Body of pancreas (tissue), 4 donors: ENCODE measurements around the gene POU3F2. TPM values are rescaled to one million over a fixed set of nuclear protein-coding genes. Genes with fewer than 3 reads are reported as not detected.
A peak's percentile ranks its signal among the peaks of the same experiment; 100 is the strongest.

Experiments
- ATAC-seq: fragments of 150-250 bp; one replicate; pipeline ENCODE4 v1.9.1; 2016
- DNase-seq, 4 donors: peaks; one replicate each; pipeline ENCODE4 v3.0.0-alpha.2; 2019
- H3K27ac ChIP-seq, 4 donors: fragments of 200-600 bp; sonication (generic); 1 replicate in 3 of 4; 2 replicates in 1 of 4; pipeline versions ENCODE4 v1.5.1 to v1.6.1; 2016 to 2019; ENCODE audit warnings: mild to moderate bottlenecking in 1 of 4, mixed read lengths in 1 of 4, moderate library complexity in 1 of 4
- H3K27me3 ChIP-seq, 2 donors: fragments of 200-600 bp; sonication (generic); one replicate each; pipeline ENCODE4 v1.6.0; 2016; ENCODE audit warnings: mild to moderate bottlenecking in 1 of 2
- H3K36me3 ChIP-seq, 2 donors: fragments of 200-600 bp; sonication (generic); replicated peaks in 1 of 2; 2 replicates each; pipeline ENCODE4 v1.5.1; 2016; ENCODE audit warnings: low read depth in 2 of 2; ENCODE audit not compliant: insufficient read depth in 1 of 2
- H3K4me1 ChIP-seq: fragments of 200-600 bp; sonication (generic); one replicate; pipeline ENCODE4 v1.6.0; 2016
- H3K4me3 ChIP-seq, 2 donors: fragments of 200-600 bp; sonication (generic); 1 replicate in 1 of 2; 2 replicates in 1 of 2; pipeline ENCODE4 v1.5.1; 2016 to 2019
- H3K9me3 ChIP-seq, 3 donors: fragments of 200-600 bp; sonication (generic); 1 replicate in 2 of 3; 2 replicates in 1 of 3; pipeline ENCODE4 v1.5.1; 2016
- CTCF ChIP-seq, 7 experiments: fragments of 450-650 bp in 4 of 7; fragments of 200-600 bp in 3 of 7; sonication (generic) in 3 of 7; IDR thresholded peaks; one replicate each; pipeline ENCODE4 v1.5.1; 2016 to 2019; ENCODE audit warnings: antibody characterized with exemption in 7 of 7
- POLR2A ChIP-seq, 3 donors: fragments of 450-650 bp; IDR thresholded peaks; one replicate each; pipeline ENCODE4 v1.6.1; 2016; ENCODE audit warnings: antibody characterized with exemption in 3 of 3, mild to moderate bottlenecking in 2 of 3
- WGBS, 2 donors: methylation state at CpG; one replicate each; pipeline ENCODE4 v1.1.5; 2017; 5-methylcytosine and 5-hydroxymethylcytosine counted together
- intact Hi-C: fragments of 100-400 bp; cut with DNase I; formaldehyde crosslinking; loops from one replicate; pipeline ENCODE4 v1.15.1; 2023
- total RNA-seq, 2 donors: library from RNA; depleted of rRNA; stranded (reverse); fragments of >200 nt; gene quantifications; one replicate each; pipeline ENCODE4 v1.1.0, GENCODE V29; 2016

Gene POU3F2
- total RNA-seq, 2 donors from 2014 or later, result not detected

- Histone ChIP-seq H3K4me1 (peaks cover 37% of the 10 kb centered on the region), H3K9me3 (no peaks in the 10 kb centered on the region), H3K4me3 (no peak overlapping the region), H3K27me3 (peaks cover 0 to 44% of the 10 kb centered on the region in 2 donors), H3K27ac (no peak overlapping the region), H3K36me3 (no peaks in the 10 kb centered on the region)
- ATAC-seq (no peak), DNase-seq (no peak)
- intact Hi-C loops, result no loop called here
- whole genome bisulfite sequencing, 2 donors, result 11 to 18% methylated on average over 9 of the region's 9 CpGs
- no peak for TF ChIP-seq POLR2A (IDR thresholded peaks at IDR 0.05)
- TF ChIP-seq CTCF (IDR thresholded peaks at IDR 0.05), result no peak
These were observed 2.9 kb downstream of the POU3F2 start for GRCh38 chr6:98836962-98837944.

- Histone ChIP-seq H3K27ac (no peak overlapping the region), H3K27me3 (peaks cover 0 to 46% of the 10 kb centered on the region in 2 donors), H3K4me3 (no peak overlapping the region), H3K4me1 (peaks cover 29% of the 10 kb centered on the region), H3K36me3 (no peaks in the 10 kb centered on the region), H3K9me3 (no peaks in the 10 kb centered on the region)
- intact Hi-C loops, result no loop called here
- ATAC-seq, result no peak
- DNase-seq, result no peak
- TF ChIP-seq POLR2A (IDR thresholded peaks at IDR 0.05), result no peak
- 21 to 42% methylated on average over 4 of the region's 4 CpGs for WGBS, 2 donors
These were observed 3.7 kb downstream of the POU3F2 start for GRCh38 chr6:98838032-98838431.

- DNase-seq, result no peak
- TF ChIP-seq CTCF (IDR thresholded peaks at IDR 0.05), result no peak
- TF ChIP-seq POLR2A (IDR thresholded peaks at IDR 0.05), result no peak
- Histone ChIP-seq H3K9me3 (no peaks in the 10 kb centered on the region), H3K36me3 (no peaks in the 10 kb centered on the region), H3K4me3 (no peak overlapping the region), H3K27me3 (peaks cover 0 to 55% of the 10 kb centered on the region in 2 donors), H3K4me1 (peaks cover 26% of the 10 kb centered on the region), H3K27ac (no peak overlapping the region)
- WGBS, 2 donors, result 15 to 42% methylated on average over 1 of the region's 1 CpG
- intact Hi-C loops, result no loop called here
- ATAC-seq, result no peak
These were observed 4.6 kb downstream of the POU3F2 start for GRCh38 chr6:98838975-98839374.

DNA sequence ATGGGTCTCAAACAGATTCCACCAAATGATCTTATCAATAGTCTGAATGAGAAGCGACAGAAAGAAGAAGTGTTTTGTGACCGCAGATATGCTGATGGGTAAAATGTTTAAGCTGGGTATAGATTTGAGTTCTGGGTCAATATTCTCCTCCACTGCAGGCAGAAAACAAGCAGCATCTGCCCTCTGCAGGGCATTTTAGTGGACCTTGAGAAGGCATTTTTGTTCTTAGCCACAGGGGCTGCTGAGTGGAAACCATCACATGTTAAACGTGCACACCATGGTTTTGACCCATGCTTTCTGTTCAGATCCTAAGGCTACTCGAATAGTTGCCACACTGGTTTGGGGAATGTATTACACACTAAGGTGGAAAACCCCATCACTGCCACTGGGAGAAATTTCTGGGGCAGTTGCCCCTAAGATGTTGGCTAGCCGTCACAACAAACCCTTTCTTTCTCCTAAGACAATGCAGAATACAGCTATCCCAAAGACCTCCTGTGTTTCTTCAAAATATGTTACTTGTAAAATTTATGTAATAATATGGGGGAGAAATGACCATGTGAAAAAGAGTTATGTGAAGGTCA lies 5.5 kb downstream of the POU3F2 start:
- WGBS, 2 donors, result 14 to 27% methylated on average over 5 of the region's 5 CpGs
- H3K27me3 ChIP-seq, result peaks cover 0 to 62% of the 10 kb centered on the region in 2 donors
- H3K9me3 ChIP-seq, result no peaks in the 10 kb centered on the region
- no peak for ATAC-seq
- intact Hi-C loops, result loop anchor here (10.0 kb wide), 1 partner anchor 1345 kb away; no protein-coding TSS in a partner anchor
- no peak overlapping the region for H3K4me3 ChIP-seq
- H3K36me3 ChIP-seq, result no peaks in the 10 kb centered on the region
- peaks cover 22% of the 10 kb centered on the region for H3K4me1 ChIP-seq
- no peak for DNase-seq
- no peak overlapping the region for H3K27ac ChIP-seq
- TF ChIP-seq POLR2A (IDR thresholded peaks at IDR 0.05) (no peak), CTCF (IDR thresholded peaks at IDR 0.05) (peak in 1 of 7 experiments; percentile 14)

- H3K4me3 ChIP-seq, result no peak overlapping the region
- no peak for TF ChIP-seq POLR2A (IDR thresholded peaks at IDR 0.05)
- TF ChIP-seq CTCF (IDR thresholded peaks at IDR 0.05), result no peak
- no peak for DNase-seq
- ATAC-seq, result no peak
- H3K9me3 ChIP-seq, result no peaks in the 10 kb centered on the region
- intact Hi-C loops, result loop anchor here (10.0 kb wide), 1 partner anchor 1346 kb away; no protein-coding TSS in a partner anchor
- no peak overlapping the region for H3K27ac ChIP-seq
- H3K27me3 ChIP-seq, result peaks cover 0 to 64% of the 10 kb centered on the region in 2 donors
- 41 to 56% methylated on average over 6 of the region's 6 CpGs for WGBS, 2 donors
- H3K4me1 ChIP-seq, result peaks cover 23% of the 10 kb centered on the region
- no peaks in the 10 kb centered on the region for H3K36me3 ChIP-seq
These were observed 6.0 kb downstream of the POU3F2 start for GRCh38 chr6:98840385-98840784.
